Measurements from ENCODE around the gene XPA.
A peak's percentile ranks its signal among the peaks of the same experiment; 100 is the strongest.
"Not testable (repeated sequence)": the region's sequence is repeated elsewhere in the genome, so short reads cannot be mapped to it uniquely, and the experiment has no call there.

XPA gene

GRCh38 chr9:97696803-97697601 is at the start of gene XPA:
TSS of gene XPA (minus strand) at chr9:97697340. CDS start at chr9:97697292, 48 bp downstream.
- H3K4me3 ChIP-seq (ENCODE audit: low read depth, low read length) = peak within 1 kb of the TSS; percentile 71
- TF ChIP-seq, protein P1, sequence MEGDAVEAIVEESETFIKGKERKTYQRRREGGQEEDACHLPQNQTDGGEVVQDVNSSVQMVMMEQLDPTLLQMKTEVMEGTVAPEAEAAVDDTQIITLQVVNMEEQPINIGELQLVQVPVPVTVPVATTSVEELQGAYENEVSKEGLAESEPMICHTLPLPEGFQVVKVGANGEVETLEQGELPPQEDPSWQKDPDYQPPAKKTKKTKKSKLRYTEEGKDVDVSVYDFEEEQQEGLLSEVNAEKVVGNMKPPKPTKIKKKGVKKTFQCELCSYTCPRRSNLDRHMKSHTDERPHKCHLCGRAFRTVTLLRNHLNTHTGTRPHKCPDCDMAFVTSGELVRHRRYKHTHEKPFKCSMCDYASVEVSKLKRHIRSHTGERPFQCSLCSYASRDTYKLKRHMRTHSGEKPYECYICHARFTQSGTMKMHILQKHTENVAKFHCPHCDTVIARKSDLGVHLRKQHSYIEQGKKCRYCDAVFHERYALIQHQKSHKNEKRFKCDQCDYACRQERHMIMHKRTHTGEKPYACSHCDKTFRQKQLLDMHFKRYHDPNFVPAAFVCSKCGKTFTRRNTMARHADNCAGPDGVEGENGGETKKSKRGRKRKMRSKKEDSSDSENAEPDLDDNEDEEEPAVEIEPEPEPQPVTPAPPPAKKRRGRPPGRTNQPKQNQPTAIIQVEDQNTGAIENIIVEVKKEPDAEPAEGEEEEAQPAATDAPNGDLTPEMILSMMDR (IDR thresholded peaks at IDR 0.05; ENCODE audit: low read depth, low read length, missing control alignments) = no peak
- in situ Hi-C loops (cut with HindIII; ENCODE audit: low sequenced_read_pairs) = no loop called here
- DNase-seq (ENCODE audit: low read depth) = peak; percentile 82

- in situ Hi-C loops (cut with HindIII; ENCODE audit: low sequenced_read_pairs) = no loop called here
- DNase-seq (ENCODE audit: low read depth) = no peak
- TF ChIP-seq, protein P1 (IDR thresholded peaks at IDR 0.05; ENCODE audit: low read depth, low read length, missing control alignments) = no peak
- no peak overlapping the region for H3K4me3 ChIP-seq (ENCODE audit: low read depth, low read length)
Measured at GRCh38 chr9:97744710-97745708, 47.9 kb upstream of the XPA start.

- DNase-seq (ENCODE audit: low read depth); in situ Hi-C loops (cut with HindIII; ENCODE audit: low sequenced_read_pairs); H3K4me3 ChIP-seq (ENCODE audit: low read depth, low read length): not testable (repeated sequence)
Measured at GRCh38 chr9:97744025-97744424, 46.9 kb upstream of the XPA start.

DNA sequence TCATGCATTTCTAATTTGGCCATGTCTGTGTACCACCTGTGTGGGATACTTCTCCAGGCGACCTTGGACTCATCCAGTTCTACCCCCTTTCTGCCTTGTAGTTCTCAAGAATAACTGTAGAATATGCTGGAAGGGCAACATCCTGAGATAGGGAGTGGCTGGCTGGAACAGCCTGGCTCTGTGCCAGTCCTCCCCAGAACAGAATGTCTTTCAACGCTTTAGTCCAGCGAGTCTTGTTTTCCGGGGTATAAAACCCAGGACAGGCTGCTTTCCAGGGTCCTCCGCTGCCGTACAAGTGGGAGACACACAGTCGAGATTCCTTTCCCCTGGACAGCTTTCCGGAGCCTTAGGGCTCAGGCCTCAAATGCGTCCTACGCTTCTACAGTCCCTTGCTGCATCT is 45.4 kb upstream of the XPA start:
- no peak overlapping the region for H3K4me3 ChIP-seq (ENCODE audit: low read depth, low read length)
- TF ChIP-seq, protein P1 (IDR thresholded peaks at IDR 0.05; ENCODE audit: low read depth, low read length, missing control alignments) = no peak
- DNase-seq (ENCODE audit: low read depth) = no peak
- in situ Hi-C loops (cut with HindIII; ENCODE audit: low sequenced_read_pairs) = no loop called here

DNA sequence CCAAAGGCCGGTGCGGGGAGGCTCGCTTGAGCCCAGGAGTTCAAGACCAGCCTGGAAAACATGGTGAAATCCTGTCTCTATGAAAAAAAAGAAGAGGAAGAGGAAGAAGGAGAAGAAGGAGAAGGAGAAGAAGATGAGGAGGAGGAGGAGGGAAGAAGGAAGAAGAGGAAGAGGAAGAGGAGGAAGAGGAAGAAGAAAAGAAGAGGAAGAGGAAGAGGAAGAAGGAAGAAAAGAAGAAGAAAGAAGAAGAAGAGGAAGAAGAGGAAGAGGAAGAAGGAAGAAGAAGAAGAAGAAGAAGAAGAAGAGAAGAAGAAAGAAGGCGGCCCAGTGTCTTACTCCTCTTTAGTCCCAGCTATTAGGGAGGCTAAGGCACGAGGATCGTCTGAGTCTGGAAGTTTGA is 44.8 kb upstream of the XPA start:
- in situ Hi-C loops (cut with HindIII; ENCODE audit: low sequenced_read_pairs) = no loop called here
- no peak for DNase-seq (ENCODE audit: low read depth)
- no peak overlapping the region for H3K4me3 ChIP-seq (ENCODE audit: low read depth, low read length)
- TF ChIP-seq, protein P1 (IDR thresholded peaks at IDR 0.05; ENCODE audit: low read depth, low read length, missing control alignments) = no peak

- H3K4me3 ChIP-seq (ENCODE audit: low read depth, low read length) = peak overlapping the region; percentile 31
- TF ChIP-seq, protein P1 (IDR thresholded peaks at IDR 0.05; ENCODE audit: low read depth, low read length, missing control alignments) = peak; percentile 15
- peak; percentile 4 for DNase-seq (ENCODE audit: low read depth)
- in situ Hi-C loops (cut with HindIII; ENCODE audit: low sequenced_read_pairs) = no loop called here
Measured at GRCh38 chr9:97740848-97741821, 44.0 kb upstream of the XPA start.

Measured in astrocyte of the cerebellum (primary cell).